ENCODE measurements around the gene PDE4D. TPM values are rescaled to one million over a fixed set of nuclear protein-coding genes. Genes with fewer than 3 reads are reported as not detected.

PDE4D gene
- total RNA-seq, 4 donors from 2014 or later, result 15.9 to 66.3 (median 48.7) TPM

DNA sequence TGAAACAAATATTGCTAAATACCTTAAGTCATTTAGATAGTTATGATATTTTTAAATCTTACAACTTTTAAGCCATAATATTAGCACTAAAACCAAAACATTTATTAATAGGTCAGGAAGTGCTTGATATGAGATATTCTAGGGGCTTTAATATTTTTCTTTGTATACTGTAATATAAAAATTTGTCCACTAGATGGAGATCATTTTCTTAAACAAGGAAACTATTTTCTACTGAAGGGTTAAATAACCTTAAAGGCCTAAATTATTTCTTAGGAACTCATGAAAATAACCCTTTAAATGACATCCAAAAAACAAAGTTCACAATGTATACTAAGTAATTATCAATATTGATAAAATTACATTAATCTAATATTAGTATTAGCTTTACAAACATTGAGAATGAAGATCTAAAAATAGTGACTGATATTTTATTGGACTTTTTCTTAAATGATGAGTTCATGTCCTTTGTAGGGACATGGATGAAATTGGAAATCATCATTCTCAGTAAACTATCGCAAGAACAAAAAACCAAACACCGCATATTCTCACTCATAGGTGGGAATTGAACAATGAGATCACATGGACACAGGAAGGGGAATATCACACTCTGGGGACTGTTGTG lies 675.0 kb downstream of the PDE4D start:
- no peak for DNase-seq (ENCODE audit: low spot score in 2 of 2)
- peaks cover 0 to 4% (median 0%) of the 10 kb centered on the region in 4 donors for H3K4me1 ChIP-seq
- H3K36me3 ChIP-seq, result peaks cover 0 to 3% (median 0%) of the 10 kb centered on the region in 3 donors
- TF ChIP-seq, protein P1, sequence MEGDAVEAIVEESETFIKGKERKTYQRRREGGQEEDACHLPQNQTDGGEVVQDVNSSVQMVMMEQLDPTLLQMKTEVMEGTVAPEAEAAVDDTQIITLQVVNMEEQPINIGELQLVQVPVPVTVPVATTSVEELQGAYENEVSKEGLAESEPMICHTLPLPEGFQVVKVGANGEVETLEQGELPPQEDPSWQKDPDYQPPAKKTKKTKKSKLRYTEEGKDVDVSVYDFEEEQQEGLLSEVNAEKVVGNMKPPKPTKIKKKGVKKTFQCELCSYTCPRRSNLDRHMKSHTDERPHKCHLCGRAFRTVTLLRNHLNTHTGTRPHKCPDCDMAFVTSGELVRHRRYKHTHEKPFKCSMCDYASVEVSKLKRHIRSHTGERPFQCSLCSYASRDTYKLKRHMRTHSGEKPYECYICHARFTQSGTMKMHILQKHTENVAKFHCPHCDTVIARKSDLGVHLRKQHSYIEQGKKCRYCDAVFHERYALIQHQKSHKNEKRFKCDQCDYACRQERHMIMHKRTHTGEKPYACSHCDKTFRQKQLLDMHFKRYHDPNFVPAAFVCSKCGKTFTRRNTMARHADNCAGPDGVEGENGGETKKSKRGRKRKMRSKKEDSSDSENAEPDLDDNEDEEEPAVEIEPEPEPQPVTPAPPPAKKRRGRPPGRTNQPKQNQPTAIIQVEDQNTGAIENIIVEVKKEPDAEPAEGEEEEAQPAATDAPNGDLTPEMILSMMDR (IDR thresholded peaks at IDR 0.05), result peak in 2 of 5 experiments; percentile 16 to 23
- no peak for TF ChIP-seq POLR2A (IDR thresholded peaks at IDR 0.05)
- no peak overlapping the region for H3K27ac ChIP-seq
- no peaks in the 10 kb centered on the region for H3K27me3 ChIP-seq
- H3K9me3 ChIP-seq, result no peaks in the 10 kb centered on the region
- WGBS, 2 donors, result 98% methylated on average over 2 of the region's 2 CpGs
- no peak overlapping the region for H3K4me3 ChIP-seq

- DNase-seq (ENCODE audit: low spot score in 2 of 2), result no peak
- Histone ChIP-seq H3K4me3 (no peak overlapping the region), H3K27ac (no peak overlapping the region), H3K36me3 (peaks cover 0 to 3% (median 0%) of the 10 kb centered on the region in 3 donors), H3K4me1 (no peaks in the 10 kb centered on the region), H3K27me3 (no peaks in the 10 kb centered on the region), H3K9me3 (no peaks in the 10 kb centered on the region)
- TF ChIP-seq EP300 (IDR thresholded peaks at IDR 0.05), result no peak
- TF ChIP-seq, protein P1 (IDR thresholded peaks at IDR 0.05), result no peak
- no peak for TF ChIP-seq POLR2A (IDR thresholded peaks at IDR 0.05)
- WGBS, 2 donors, result 57 to 67% methylated on average over 4 of the region's 4 CpGs
These were observed 676.7 kb downstream of the PDE4D start for GRCh38 chr5:59216841-59217240.

DNA sequence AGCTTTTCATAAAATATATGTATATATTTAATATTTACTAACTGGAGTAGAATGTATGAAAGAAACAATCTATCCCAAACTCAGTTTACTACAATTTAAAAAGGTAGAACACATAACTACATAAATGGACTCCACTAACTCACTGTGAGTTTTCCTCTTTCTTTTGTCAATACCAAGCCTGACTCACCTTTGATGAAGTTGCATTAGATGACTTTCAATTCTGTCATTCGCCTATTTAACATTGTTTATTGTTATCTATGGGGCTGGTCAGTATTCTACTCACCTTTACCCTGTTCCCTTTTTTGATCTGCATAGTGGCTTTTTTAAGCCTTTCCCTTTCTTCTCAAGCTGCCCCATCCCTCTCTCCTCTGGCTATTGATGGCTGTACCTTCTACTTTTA lies 680.9 kb downstream of the PDE4D start:
- H3K4me3 ChIP-seq, result no peak overlapping the region
- no peaks in the 10 kb centered on the region for H3K27me3 ChIP-seq
- DNase-seq (ENCODE audit: low spot score in 2 of 2), result no peak
- no peaks in the 10 kb centered on the region for H3K4me1 ChIP-seq
- TF ChIP-seq EP300 (IDR thresholded peaks at IDR 0.05), result no peak
- TF ChIP-seq, protein P1 (IDR thresholded peaks at IDR 0.05), result no peak
- no peak for TF ChIP-seq POLR2A (IDR thresholded peaks at IDR 0.05)
- peaks cover 0 to 3% (median 0%) of the 10 kb centered on the region in 3 donors for H3K36me3 ChIP-seq
- WGBS, 2 donors, result 92 to 95% methylated on average over 1 of the region's 1 CpG
- no peaks in the 10 kb centered on the region for H3K9me3 ChIP-seq
- no peak overlapping the region for H3K27ac ChIP-seq

- WGBS, 2 donors, result 58 to 65% methylated on average over 3 of the region's 3 CpGs
- H3K27ac ChIP-seq, result no peak overlapping the region
- TF ChIP-seq, protein P1 (IDR thresholded peaks at IDR 0.05), result no peak
- TF ChIP-seq EP300 (IDR thresholded peaks at IDR 0.05) (no peak), POLR2A (IDR thresholded peaks at IDR 0.05) (no peak)
- no peak for DNase-seq (ENCODE audit: low spot score in 2 of 2)
- H3K4me1 ChIP-seq, result no peaks in the 10 kb centered on the region
- H3K9me3 ChIP-seq, result no peaks in the 10 kb centered on the region
- H3K27me3 ChIP-seq, result no peaks in the 10 kb centered on the region
- peaks cover 0 to 2% (median 0%) of the 10 kb centered on the region in 3 donors for H3K36me3 ChIP-seq
- no peak overlapping the region for H3K4me3 ChIP-seq
These were observed 683.7 kb downstream of the PDE4D start for GRCh38 chr5:59209758-59210359.

GRCh38 chr5:59208474-59208873 lies 685.1 kb downstream of the PDE4D start:
- no peaks in the 10 kb centered on the region for H3K4me1 ChIP-seq
- no peak overlapping the region for H3K27ac ChIP-seq

More at GRCh38 chr5:59208474-59208873, 685.1 kb downstream of the PDE4D start:
- no peak overlapping the region for H3K4me3 ChIP-seq
- no peaks in the 10 kb centered on the region for H3K9me3 ChIP-seq
- no peaks in the 10 kb centered on the region for H3K36me3 ChIP-seq
- no peaks in the 10 kb centered on the region for H3K27me3 ChIP-seq
- DNase-seq (ENCODE audit: low spot score in 2 of 2), result no peak
- TF ChIP-seq EP300 (IDR thresholded peaks at IDR 0.05), result no peak
- TF ChIP-seq, protein P1 (IDR thresholded peaks at IDR 0.05), result no peak
- no peak for TF ChIP-seq POLR2A (IDR thresholded peaks at IDR 0.05)

All from tibial nerve (tissue), 4 donors.